Measurements from ENCODE around the gene UAP1. TPM values are rescaled to one million over a fixed set of nuclear protein-coding genes. Genes with fewer than 3 reads are reported as not detected.
"Not testable (repeated sequence)": the region's sequence is repeated elsewhere in the genome, so short reads cannot be mapped to it uniquely, and the experiment has no call there.

The UAP1 gene
- total RNA-seq, 1 donor from 2014 or later, result 54.7 TPM

GRCh38 chr1:162599451-162599850, 37.9 kb downstream of the UAP1 start:
- Mint-ChIP-seq H3K27ac (no peak overlapping the region), H3K4me1 (ENCODE audit: low read depth) (no peaks in the 10 kb centered on the region), H3K4me3 (ENCODE audit: low read depth) (no peak overlapping the region), H3K36me3 (ENCODE audit: low read depth) (peaks cover 39% of the 10 kb centered on the region), H3K9me3 (no peaks in the 10 kb centered on the region), H3K27me3 (ENCODE audit: low read depth) (no peaks in the 10 kb centered on the region)
- DNase-seq (ENCODE audit: low spot score), result no peak
- intact Hi-C loops (cut with micrococcal nuclease), result no loop called here

GRCh38 chr1:162603117-162603516, 41.6 kb downstream of the UAP1 start:
- H3K4me3 Mint-ChIP-seq (ENCODE audit: low read depth); intact Hi-C loops (cut with micrococcal nuclease); H3K27me3 Mint-ChIP-seq (ENCODE audit: low read depth); H3K27ac Mint-ChIP-seq; H3K4me1 Mint-ChIP-seq (ENCODE audit: low read depth); DNase-seq (ENCODE audit: low spot score); H3K9me3 Mint-ChIP-seq: not testable (repeated sequence)
- H3K36me3 Mint-ChIP-seq (ENCODE audit: low read depth), result peaks cover 25% of the 10 kb centered on the region

DNA sequence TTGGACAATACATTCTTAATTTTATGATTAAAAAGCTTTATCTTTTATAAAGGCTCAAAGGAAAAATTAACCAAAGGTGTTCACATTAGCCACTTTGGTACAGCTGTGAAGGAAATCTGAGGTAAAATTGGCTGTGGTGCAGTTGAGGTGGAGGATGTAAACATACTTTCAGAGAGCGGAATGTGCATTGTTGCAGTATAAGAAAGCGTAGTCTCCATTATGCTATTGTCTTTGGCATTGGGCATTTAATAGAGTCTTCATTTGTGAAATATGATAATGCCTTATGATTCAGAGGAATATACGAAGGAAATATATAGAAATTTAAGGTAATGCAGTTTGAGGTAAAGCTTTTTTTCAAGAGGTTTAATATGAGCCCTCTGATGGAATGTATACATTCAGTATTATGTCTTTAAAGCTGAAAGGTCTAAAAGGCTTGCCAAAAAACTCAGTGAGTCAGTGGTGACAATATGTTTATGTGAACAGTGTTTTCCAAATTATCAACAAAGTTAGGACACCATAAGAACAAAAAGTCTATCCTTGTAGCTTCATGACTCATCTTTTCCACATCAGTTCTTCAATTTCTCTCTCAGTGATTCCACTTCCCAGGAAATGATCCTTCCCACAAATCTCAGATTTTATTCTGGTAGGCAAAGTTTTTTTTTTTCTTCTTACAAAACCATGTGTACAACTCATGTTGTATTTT, 43.9 kb downstream of the UAP1 start:
- Mint-ChIP-seq H3K36me3 (ENCODE audit: low read depth) (peaks cover 13% of the 10 kb centered on the region), H3K4me3 (ENCODE audit: low read depth) (no peak overlapping the region), H3K9me3 (no peaks in the 10 kb centered on the region), H3K27ac (no peak overlapping the region), H3K4me1 (ENCODE audit: low read depth) (no peaks in the 10 kb centered on the region), H3K27me3 (ENCODE audit: low read depth) (no peaks in the 10 kb centered on the region)
- DNase-seq (ENCODE audit: low spot score), result no peak
- intact Hi-C loops (cut with micrococcal nuclease), result no loop called here

DNA sequence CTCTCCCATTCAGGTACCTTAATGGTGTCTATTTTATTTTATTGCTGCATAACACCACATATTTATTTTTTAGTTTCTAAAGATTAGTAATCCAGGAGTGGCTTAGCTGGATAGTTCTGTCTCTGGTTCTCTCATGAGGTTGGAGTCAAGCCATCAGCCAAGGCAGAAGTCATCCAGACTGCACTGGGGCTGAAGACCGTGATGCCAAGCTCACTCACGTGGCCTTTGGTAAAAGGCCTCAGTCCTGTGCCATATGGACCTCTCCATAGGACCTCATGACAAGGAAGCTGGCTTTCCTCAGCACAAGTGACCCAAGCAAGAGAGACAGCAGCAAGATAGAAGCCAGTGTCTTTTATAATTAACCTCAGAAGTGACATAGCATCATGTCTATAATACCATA, 47.8 kb downstream of the UAP1 start:
- Mint-ChIP-seq H3K9me3 (no peaks in the 10 kb centered on the region), H3K27me3 (ENCODE audit: low read depth) (no peaks in the 10 kb centered on the region), H3K4me3 (ENCODE audit: low read depth) (no peak overlapping the region), H3K4me1 (ENCODE audit: low read depth) (no peaks in the 10 kb centered on the region), H3K36me3 (ENCODE audit: low read depth) (no peaks in the 10 kb centered on the region), H3K27ac (no peak overlapping the region)
- intact Hi-C loops (cut with micrococcal nuclease), result no loop called here
- DNase-seq (ENCODE audit: low spot score), result no peak

GRCh38 chr1:162612606-162613400, 51.3 kb downstream of the UAP1 start:
- DNase-seq (ENCODE audit: low spot score), result no peak
- no peak overlapping the region for H3K27ac Mint-ChIP-seq
- intact Hi-C loops (cut with micrococcal nuclease), result loop anchor here (10.0 kb wide), 1 partner anchor 182 kb away; the partner anchor contains the start of gene HSD17B7
- no peaks in the 10 kb centered on the region for H3K36me3 Mint-ChIP-seq (ENCODE audit: low read depth)
- H3K4me1 Mint-ChIP-seq (ENCODE audit: low read depth), result no peaks in the 10 kb centered on the region
- H3K9me3 Mint-ChIP-seq, result peaks cover 16% of the 10 kb centered on the region
- peaks cover 5% of the 10 kb centered on the region for H3K27me3 Mint-ChIP-seq (ENCODE audit: low read depth)
- H3K4me3 Mint-ChIP-seq (ENCODE audit: low read depth), result no peak overlapping the region

- Mint-ChIP-seq H3K9me3 (peaks cover 19% of the 10 kb centered on the region), H3K27ac (no peak overlapping the region)
- intact Hi-C loops (cut with micrococcal nuclease), result loop anchor here (10.0 kb wide), 1 partner anchor 178 kb away; the partner anchor contains the start of gene HSD17B7
Observed at GRCh38 chr1:162616848-162617247, 55.3 kb downstream of the UAP1 start.

GRCh38 chr1:162617513-162617912, 56.0 kb downstream of the UAP1 start:
- intact Hi-C loops (cut with micrococcal nuclease), result loop anchor here (10.0 kb wide), 1 partner anchor 177 kb away; the partner anchor contains the start of gene HSD17B7
- H3K36me3 Mint-ChIP-seq (ENCODE audit: low read depth), result no peaks in the 10 kb centered on the region
- H3K9me3 Mint-ChIP-seq, result peaks cover 19% of the 10 kb centered on the region
- no peak overlapping the region for H3K4me3 Mint-ChIP-seq (ENCODE audit: low read depth)
- peaks cover 9% of the 10 kb centered on the region for H3K27me3 Mint-ChIP-seq (ENCODE audit: low read depth)
- no peak for DNase-seq (ENCODE audit: low spot score)
- H3K4me1 Mint-ChIP-seq (ENCODE audit: low read depth), result no peaks in the 10 kb centered on the region
- H3K27ac Mint-ChIP-seq, result no peak overlapping the region

More at GRCh38 chr1:162616848-162617247, 55.3 kb downstream of the UAP1 start:
- Mint-ChIP-seq H3K4me3 (ENCODE audit: low read depth) (no peak overlapping the region), H3K4me1 (ENCODE audit: low read depth) (no peaks in the 10 kb centered on the region), H3K36me3 (ENCODE audit: low read depth) (no peaks in the 10 kb centered on the region), H3K27me3 (ENCODE audit: low read depth) (peaks cover 9% of the 10 kb centered on the region)
- DNase-seq (ENCODE audit: low spot score), result no peak

GRCh38 chr1:162619076-162619475, 57.6 kb downstream of the UAP1 start:
- no peaks in the 10 kb centered on the region for H3K4me1 Mint-ChIP-seq (ENCODE audit: low read depth)
- H3K27ac Mint-ChIP-seq, result no peak overlapping the region
- DNase-seq (ENCODE audit: low spot score), result no peak
- peaks cover 19% of the 10 kb centered on the region for H3K9me3 Mint-ChIP-seq
- no peaks in the 10 kb centered on the region for H3K36me3 Mint-ChIP-seq (ENCODE audit: low read depth)
- intact Hi-C loops (cut with micrococcal nuclease), result loop anchor here (10.0 kb wide), 1 partner anchor 176 kb away; the partner anchor contains the start of gene HSD17B7
- no peak overlapping the region for H3K4me3 Mint-ChIP-seq (ENCODE audit: low read depth)
- H3K27me3 Mint-ChIP-seq (ENCODE audit: low read depth), result peaks cover 9% of the 10 kb centered on the region

GRCh38 chr1:162621256-162621655, 59.7 kb downstream of the UAP1 start:
- H3K27ac Mint-ChIP-seq, result no peak overlapping the region
- H3K4me1 Mint-ChIP-seq (ENCODE audit: low read depth), result no peaks in the 10 kb centered on the region
- H3K36me3 Mint-ChIP-seq (ENCODE audit: low read depth), result no peaks in the 10 kb centered on the region
- H3K27me3 Mint-ChIP-seq (ENCODE audit: low read depth), result peaks cover 5% of the 10 kb centered on the region
- H3K9me3 Mint-ChIP-seq, result peaks cover 16% of the 10 kb centered on the region
- H3K4me3 Mint-ChIP-seq (ENCODE audit: low read depth), result no peak overlapping the region
- intact Hi-C loops (cut with micrococcal nuclease), result no loop called here
- DNase-seq (ENCODE audit: low spot score), result no peak

GRCh38 chr1:162625679-162626078, 64.2 kb downstream of the UAP1 start:
- intact Hi-C loops (cut with micrococcal nuclease), result no loop called here
- peaks cover 2% of the 10 kb centered on the region for H3K4me1 Mint-ChIP-seq (ENCODE audit: low read depth)
- no peaks in the 10 kb centered on the region for H3K36me3 Mint-ChIP-seq (ENCODE audit: low read depth)
- H3K27me3 Mint-ChIP-seq (ENCODE audit: low read depth), result peaks cover 12% of the 10 kb centered on the region
- H3K4me3 Mint-ChIP-seq (ENCODE audit: low read depth), result no peak overlapping the region
- no peaks in the 10 kb centered on the region for H3K9me3 Mint-ChIP-seq
- H3K27ac Mint-ChIP-seq, result no peak overlapping the region
- no peak for DNase-seq (ENCODE audit: low spot score)

DNA sequence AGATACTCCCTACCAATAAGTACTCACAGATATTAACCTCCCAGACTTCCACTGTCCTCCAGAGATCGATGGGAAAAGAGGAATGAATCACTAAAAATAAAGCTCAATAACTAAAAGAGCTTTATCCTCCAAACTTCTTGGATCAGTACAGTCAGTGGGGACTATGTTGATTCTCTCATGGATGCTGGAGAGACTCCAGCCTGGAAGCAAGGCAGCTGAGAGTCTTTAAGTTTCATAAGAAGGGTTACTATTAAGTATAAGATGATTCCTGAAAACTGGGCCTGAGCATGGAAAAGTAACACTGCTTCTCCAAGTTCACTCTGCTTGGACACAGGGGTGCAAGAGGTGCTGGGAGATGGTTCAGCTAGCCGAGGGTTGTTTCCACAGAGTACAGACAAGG, 64.6 kb downstream of the UAP1 start:
- Mint-ChIP-seq H3K9me3 (no peaks in the 10 kb centered on the region), H3K4me3 (ENCODE audit: low read depth) (no peak overlapping the region), H3K27me3 (ENCODE audit: low read depth) (peaks cover 14% of the 10 kb centered on the region), H3K27ac (no peak overlapping the region), H3K36me3 (ENCODE audit: low read depth) (no peaks in the 10 kb centered on the region), H3K4me1 (ENCODE audit: low read depth) (peaks cover 4% of the 10 kb centered on the region)
- intact Hi-C loops (cut with micrococcal nuclease), result no loop called here
- no peak for DNase-seq (ENCODE audit: low spot score)

DNA sequence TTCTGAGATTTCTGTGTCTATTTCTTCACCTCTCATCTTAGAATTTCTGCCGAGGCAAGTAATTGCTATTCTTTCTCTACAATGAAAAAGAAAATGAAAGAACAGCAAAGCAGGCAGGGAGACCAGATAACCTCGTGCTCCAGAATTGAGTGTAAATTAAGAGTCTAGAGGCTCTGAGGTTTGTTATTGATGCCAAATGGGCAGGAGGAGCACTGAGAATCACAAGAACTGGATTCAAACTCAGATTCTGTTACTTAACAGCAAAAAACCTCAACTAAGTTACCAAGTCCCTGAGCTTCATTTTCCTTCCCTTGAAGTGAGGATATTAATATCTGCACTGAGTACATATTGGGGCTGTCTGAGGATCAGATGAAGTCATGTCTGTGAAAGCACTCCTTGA, 65.2 kb downstream of the UAP1 start:
- H3K4me3 Mint-ChIP-seq (ENCODE audit: low read depth), result no peak overlapping the region

DNA sequence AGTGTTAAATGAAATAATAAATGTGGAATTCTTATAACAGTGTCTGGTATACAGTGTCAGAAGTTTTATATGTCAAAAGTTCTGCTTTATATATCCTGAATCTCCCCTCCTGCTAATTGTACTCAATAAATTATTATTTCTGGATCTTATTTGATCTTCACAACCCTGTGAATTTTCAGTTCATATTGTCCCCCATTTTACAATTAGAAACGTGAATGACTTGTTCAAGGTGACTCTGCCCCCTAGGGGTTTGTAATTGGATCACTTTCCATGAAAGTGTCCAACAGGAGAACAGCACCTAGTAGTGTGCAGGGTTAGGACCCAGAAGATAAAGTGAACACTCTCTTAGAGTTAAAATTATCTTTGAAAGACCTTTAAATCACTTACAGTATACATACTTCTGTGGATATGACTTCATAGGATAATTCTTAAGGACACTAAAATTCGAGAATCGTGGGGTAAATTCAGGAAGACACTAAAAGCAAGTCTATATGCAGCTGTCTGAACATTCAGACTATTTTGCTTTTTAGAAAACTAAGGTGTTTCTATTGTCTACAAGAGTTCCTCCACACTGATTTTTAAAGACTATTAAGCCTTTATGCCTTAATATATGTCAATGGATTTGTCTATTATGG, 66.3 kb downstream of the UAP1 start:
- no peak for DNase-seq (ENCODE audit: low spot score)
- intact Hi-C loops (cut with micrococcal nuclease), result no loop called here
- no peaks in the 10 kb centered on the region for H3K36me3 Mint-ChIP-seq (ENCODE audit: low read depth)
- peaks cover 15% of the 10 kb centered on the region for H3K27me3 Mint-ChIP-seq (ENCODE audit: low read depth)
- H3K4me3 Mint-ChIP-seq (ENCODE audit: low read depth), result no peak overlapping the region
- no peak overlapping the region for H3K27ac Mint-ChIP-seq
- H3K4me1 Mint-ChIP-seq (ENCODE audit: low read depth), result peaks cover 4% of the 10 kb centered on the region
- H3K9me3 Mint-ChIP-seq, result no peaks in the 10 kb centered on the region

More for the DNA sequence above, 65.2 kb downstream of the UAP1 start:
- Mint-ChIP-seq H3K36me3 (ENCODE audit: low read depth) (no peaks in the 10 kb centered on the region), H3K9me3 (no peaks in the 10 kb centered on the region), H3K27ac (no peak overlapping the region), H3K27me3 (ENCODE audit: low read depth) (peaks cover 14% of the 10 kb centered on the region), H3K4me1 (ENCODE audit: low read depth) (peaks cover 4% of the 10 kb centered on the region)
- no peak for DNase-seq (ENCODE audit: low spot score)
- intact Hi-C loops (cut with micrococcal nuclease), result no loop called here

Data from activated T-helper 2 cell treated with anti-CD3 and anti-CD28 coated beads, Interferon-gamma antibody, Interleukin-2, Interleukin-4, amounts not matched to agents 10 μg/mL and 5 μg/mL and 100 μg/mL, durations not matched to agents 14 hours and 24 hours and 36 hours (primary cell).